Heart left ventricle (tissue), 16 donors: ENCODE data around the gene KLF9. TPM values are rescaled to one million over a fixed set of nuclear protein-coding genes. Genes with fewer than 3 reads are reported as not detected.
A peak's percentile ranks its signal among the peaks of the same experiment; 100 is the strongest.

Experiments used
- ATAC-seq, 4 donors: fragments of 200-7000 bp; cut with Tn5 transposase; one replicate each; pipeline ENCODE4 v1.9.1; 2020 to 2022; ENCODE audit warnings: moderate library complexity in 4 of 4, mild to moderate bottlenecking in 3 of 4, moderate number of reproducible peaks in 1 of 4
- DNase-seq, 5 donors: peaks; one replicate each; pipeline ENCODE4 v3.0.0-alpha.2; 2020
- H3K27ac ChIP-seq, 12 donors: fragments of 200-600 bp; sonication (generic) in 4 of 12; one replicate each; pipeline versions ENCODE4 v1.5.0 to v1.8.0; 2016 to 2022; ENCODE audit warnings: mild to moderate bottlenecking in 2 of 12
- H3K27me3 ChIP-seq, 9 donors: fragments of 200-600 bp; sonication (generic) in 2 of 9; one replicate each; pipeline versions ENCODE4 v1.5.1 to v1.8.0; 2016 to 2022; ENCODE audit warnings: mild to moderate bottlenecking in 3 of 9
- H3K36me3 ChIP-seq, 9 donors: fragments of 200-600 bp; sonication (generic) in 2 of 9; one replicate each; pipeline versions ENCODE4 v1.5.0 to v1.8.0; 2018 to 2022; ENCODE audit warnings: mild to moderate bottlenecking in 2 of 9
- H3K4me1 ChIP-seq, 12 donors: fragments of 200-600 bp; sonication (generic) in 4 of 12; one replicate each; pipeline versions ENCODE4 v1.5.0 to v1.8.0; 2016 to 2022; ENCODE audit warnings: mild to moderate bottlenecking in 3 of 12
- H3K4me3 ChIP-seq, 12 donors: fragments of 200-600 bp; sonication (generic) in 4 of 12; one replicate each; pipeline versions ENCODE4 v1.5.0 to v1.8.0; 2017 to 2022; ENCODE audit warnings: mild to moderate bottlenecking in 9 of 12, moderate library complexity in 4 of 12
- H3K9me3 ChIP-seq, 12 donors: fragments of 200-600 bp; sonication (generic) in 4 of 12; one replicate each; pipeline versions ENCODE4 v1.5.0 to v1.8.0; 2016 to 2022; ENCODE audit warnings: mild to moderate bottlenecking in 1 of 12
- POLR2A ChIP-seq, 2 donors: fragments of 450-650 bp; IDR thresholded peaks; one replicate each; pipeline ENCODE4 v1.6.1; 2017; ENCODE audit warnings: antibody characterized with exemption in 2 of 2, mild to moderate bottlenecking in 2 of 2, moderate library complexity in 2 of 2
- WGBS, 4 donors: extraction: QIAGEN DNeasy Blood & Tissue Kit in 2 of 4; methylation state at CpG; one replicate each; pipeline versions ENCODE4 v1.1.5 to v1.1.7; 2013 to 2018; 5-methylcytosine and 5-hydroxymethylcytosine counted together
- intact Hi-C, 10 donors: fragments of 100-400 bp; cut with DNase I; formaldehyde crosslinking; loops; one replicate each; pipeline versions ENCODE4 v1.11.1 to v1.14.2; 2022
- polyA plus RNA-seq, 2 donors: library from polyadenylated mRNA; stranded (reverse); fragments of 200-250 nt; gene quantifications; one replicate each; pipeline ENCODE4 v1.2.3, GENCODE V29; 2013
- total RNA-seq, 9 donors: library from RNA; depleted of rRNA in 2 of 9; stranded (reverse); fragments of >200 nt in 2 of 9; fragmentation: NEBNext Ultra II Directional in 3 of 9; extraction: Animal tissue kit (Norgen Biotek cat#: 25700) in 3 of 9; gene quantifications; one replicate each; pipeline versions ENCODE4 v1.1.0 to v1.2.4, GENCODE V29; 2016 to 2023
- TF ChIP-seq, protein P1 (sequence below), 12 donors: fragments of 200-600 bp; sonication (generic) in 4 of 12; IDR thresholded peaks; one replicate each; pipeline versions ENCODE4 v1.5.0 to v1.8.0; 2018 to 2022; ENCODE audit warnings: antibody characterized with exemption in 12 of 12, mild to moderate bottlenecking in 5 of 12
- donor health status: ischemic (EF 13 %, LVEDD 7.1; RV severe dilation, severe dysfunction).
- donor health status: healthy with polysubstance abuse.
- donor health status: DM: no; HTN: yes; CAD: no.
- donor health status: DM: no; HTN: no; CAD: no.
- donor health status: ischemic (EF 25% LVEDD 6.9; RV normal size, moderate dysfunction).
- donor health status: ischemic (EF 25% LVEDD 5.7; RV mildly dilated, moderate dysfunction).
- donor health status: healthy.
- donor health status: DM: yes; HTN: yes; CAD: no.
- donor health status: ischemic (EF 35%, LVEDD 5.7; RV mildly dilated, moderate dysfunction).
- donor health status: nonischemic (EF 11% LVEDD 7.7; RV severe dilation, severe dysfunction).
- donor health status: DM: yes; HTN: yes; CAD: no.
- donor health status: PGD.
- donor health status: ischemic (EF 29% LVEDD 5.4; RV normal size, mild dysfunction).
- donor health status: nonischemic (EF 23%, LVEDD 6.1; RV moderate dilation, normal function).

KLF9 gene
- total and polyA plus RNA-seq, 11 donors, result 25.8 to 74.8 (median 46.0) TPM

DNA sequence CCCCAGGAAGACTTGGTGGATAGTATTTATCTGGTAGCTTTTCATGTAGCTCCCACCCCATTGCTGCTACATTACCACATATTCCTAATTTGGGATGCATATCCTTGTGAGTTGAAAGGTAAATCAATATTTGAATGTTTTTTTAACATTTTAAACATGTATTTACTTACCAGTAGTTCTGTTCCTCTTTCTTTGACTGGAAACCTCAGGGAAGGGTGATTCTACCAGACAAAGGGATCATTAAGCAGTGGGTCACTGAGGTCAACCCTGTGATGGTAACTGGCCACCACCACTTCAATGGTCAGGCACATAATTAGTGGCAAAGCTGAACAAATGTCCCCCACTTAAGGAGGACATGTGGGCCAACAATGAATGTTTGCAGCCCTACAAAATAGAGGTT lies 27.2 kb upstream of the KLF9 start:
- Histone ChIP-seq H3K27me3 (no peaks in the 10 kb centered on the region), H3K27ac (no peak overlapping the region), H3K4me1 (peaks cover 0 to 33% (median 13%) of the 10 kb centered on the region in 12 donors), H3K36me3 (no peaks in the 10 kb centered on the region), H3K9me3 (no peaks in the 10 kb centered on the region), H3K4me3 (no peak overlapping the region)
- no peak for DNase-seq
- TF ChIP-seq, protein P1, sequence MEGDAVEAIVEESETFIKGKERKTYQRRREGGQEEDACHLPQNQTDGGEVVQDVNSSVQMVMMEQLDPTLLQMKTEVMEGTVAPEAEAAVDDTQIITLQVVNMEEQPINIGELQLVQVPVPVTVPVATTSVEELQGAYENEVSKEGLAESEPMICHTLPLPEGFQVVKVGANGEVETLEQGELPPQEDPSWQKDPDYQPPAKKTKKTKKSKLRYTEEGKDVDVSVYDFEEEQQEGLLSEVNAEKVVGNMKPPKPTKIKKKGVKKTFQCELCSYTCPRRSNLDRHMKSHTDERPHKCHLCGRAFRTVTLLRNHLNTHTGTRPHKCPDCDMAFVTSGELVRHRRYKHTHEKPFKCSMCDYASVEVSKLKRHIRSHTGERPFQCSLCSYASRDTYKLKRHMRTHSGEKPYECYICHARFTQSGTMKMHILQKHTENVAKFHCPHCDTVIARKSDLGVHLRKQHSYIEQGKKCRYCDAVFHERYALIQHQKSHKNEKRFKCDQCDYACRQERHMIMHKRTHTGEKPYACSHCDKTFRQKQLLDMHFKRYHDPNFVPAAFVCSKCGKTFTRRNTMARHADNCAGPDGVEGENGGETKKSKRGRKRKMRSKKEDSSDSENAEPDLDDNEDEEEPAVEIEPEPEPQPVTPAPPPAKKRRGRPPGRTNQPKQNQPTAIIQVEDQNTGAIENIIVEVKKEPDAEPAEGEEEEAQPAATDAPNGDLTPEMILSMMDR (IDR thresholded peaks at IDR 0.05), result no peak
- no peak for TF ChIP-seq POLR2A (IDR thresholded peaks at IDR 0.05)
- intact Hi-C loops, result loop anchor here in 1 of 10 donors (2.0 kb wide), 1 partner anchor 29 kb away; no protein-coding TSS in a partner anchor
- ATAC-seq, result no peak

DNA sequence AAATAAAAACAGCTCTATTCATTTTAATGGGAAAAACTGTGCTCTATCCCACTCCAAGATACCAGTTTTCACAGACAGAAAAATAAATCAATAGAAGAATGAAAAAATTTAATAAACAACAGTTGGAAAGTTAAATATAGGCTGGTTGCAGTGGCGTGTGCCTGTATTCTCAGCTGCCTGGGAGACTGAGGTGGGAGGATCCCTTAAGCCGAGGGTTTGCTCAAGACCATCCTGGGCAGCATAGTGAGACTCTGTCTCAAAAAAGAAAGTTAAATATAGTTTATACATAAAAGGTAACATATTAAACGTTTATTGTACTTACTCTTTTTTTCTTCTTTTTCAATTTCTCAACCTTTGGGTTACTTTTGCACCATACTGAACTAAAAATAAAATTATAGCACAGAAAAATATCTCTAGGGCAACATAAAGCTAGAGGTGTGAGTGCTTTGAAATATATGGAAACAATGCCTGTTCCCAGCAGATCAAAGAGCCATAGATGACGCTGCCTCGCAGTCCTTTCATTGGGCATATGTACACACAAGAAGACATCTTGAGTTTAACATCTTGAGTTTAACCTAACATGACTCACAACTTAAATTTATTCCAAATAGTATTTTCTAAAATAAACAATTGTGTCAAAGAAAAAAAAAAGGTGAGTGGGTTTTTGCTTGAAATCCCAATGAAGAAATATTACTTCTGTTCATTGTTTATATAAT lies 25.7 kb upstream of the KLF9 start:
- Histone ChIP-seq H3K9me3 (no peaks in the 10 kb centered on the region), H3K4me1 (peaks cover 0 to 47% (median 25%) of the 10 kb centered on the region in 12 donors), H3K4me3 (no peak overlapping the region), H3K27me3 (no peaks in the 10 kb centered on the region), H3K27ac (peak overlapping the region in 4 of 12 donors; percentile 66 to 78 (median 77)), H3K36me3 (no peaks in the 10 kb centered on the region)
- intact Hi-C loops, result loop anchor here in 2 of 10 donors (2.0 to 5.0 kb wide), 4 partner anchors 19 to 42 kb away; no protein-coding TSS in a partner anchor
- TF ChIP-seq, protein P1 (IDR thresholded peaks at IDR 0.05), result no peak
- TF ChIP-seq POLR2A (IDR thresholded peaks at IDR 0.05), result no peak
- ATAC-seq (no peak), DNase-seq (no peak)
- 47 to 70% (median 64%) methylated on average over 5 of the region's 5 CpGs for WGBS, 4 donors

DNA sequence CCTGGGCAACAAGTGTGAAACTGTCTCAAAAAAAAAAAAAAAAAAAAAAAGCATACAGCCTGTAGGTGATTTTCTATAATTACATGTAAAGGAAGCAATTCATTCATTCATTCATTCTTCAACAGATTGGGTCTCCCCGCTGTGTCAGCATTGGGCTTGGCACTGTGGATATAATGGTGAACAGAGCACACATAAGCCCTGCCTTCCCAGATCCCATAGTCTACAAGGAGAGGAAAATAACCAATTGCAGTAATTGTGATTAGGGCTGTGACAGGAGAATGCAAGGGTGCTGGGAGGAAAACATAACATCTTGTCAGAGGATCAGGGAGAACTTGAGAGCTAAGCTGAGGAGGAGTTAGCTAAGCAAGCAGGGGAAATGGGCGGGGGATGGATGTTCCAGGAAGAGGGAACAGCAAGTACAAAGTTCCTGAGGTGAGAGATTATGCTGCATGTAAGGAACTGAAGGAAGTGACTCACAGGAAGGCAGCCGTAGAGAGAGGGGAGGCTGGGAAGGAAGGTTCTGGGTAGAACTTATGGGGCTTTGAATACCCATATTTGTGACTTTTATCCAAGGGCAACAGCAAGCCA lies 24.0 kb upstream of the KLF9 start:
- no peaks in the 10 kb centered on the region for H3K36me3 ChIP-seq
- peak; percentile 61 to 86 (median 63) for DNase-seq
- no peaks in the 10 kb centered on the region for H3K9me3 ChIP-seq
- no peaks in the 10 kb centered on the region for H3K27me3 ChIP-seq
- intact Hi-C loops, result loop anchor here in 2 of 10 donors (2.0 to 5.0 kb wide), 3 partner anchors 18 to 44 kb away; no protein-coding TSS in a partner anchor
- TF ChIP-seq, protein P1 (IDR thresholded peaks at IDR 0.05), result no peak
- no peak for TF ChIP-seq POLR2A (IDR thresholded peaks at IDR 0.05)
- ATAC-seq, result peak; percentile 86 to 97 (median 92)
- peaks cover 0 to 47% (median 25%) of the 10 kb centered on the region in 12 donors for H3K4me1 ChIP-seq
- H3K4me3 ChIP-seq, result no peak overlapping the region
- 58 to 68% (median 62%) methylated on average over 2 to 3 of the region's 3 CpGs for WGBS, 4 donors
- peak overlapping the region; percentile 21 to 78 (median 71) for H3K27ac ChIP-seq

- no peaks in the 10 kb centered on the region for H3K36me3 ChIP-seq
- no peak overlapping the region for H3K4me3 ChIP-seq
- intact Hi-C loops, result loop anchor here in 2 of 10 donors (5.0 kb wide), 2 partner anchors 36 to 46 kb away; no protein-coding TSS in a partner anchor
- H3K9me3 ChIP-seq, result peaks cover 0 to 5% (median 0%) of the 10 kb centered on the region in 12 donors
- 48 to 56% (median 52%) methylated on average over 1 of the region's 1 CpG for WGBS, 4 donors
- peaks cover 0 to 44% (median 25%) of the 10 kb centered on the region in 12 donors for H3K4me1 ChIP-seq
- TF ChIP-seq POLR2A (IDR thresholded peaks at IDR 0.05), result no peak
- TF ChIP-seq, protein P1 (IDR thresholded peaks at IDR 0.05), result no peak
- peak overlapping the region in 10 of 12 donors; percentile 38 to 78 (median 51) for H3K27ac ChIP-seq
- peak in 1 of 5 donors; percentile 50 for DNase-seq
- H3K27me3 ChIP-seq, result no peaks in the 10 kb centered on the region
- ATAC-seq, result peak in 1 of 4 donors; percentile 27
Observed at GRCh38 chr9:70435948-70436347, 21.5 kb upstream of the KLF9 start.
